Small intestine (tissue), 7 donors: ENCODE measurements around the gene CSH2. TPM values are rescaled to one million over a fixed set of nuclear protein-coding genes. Genes with fewer than 3 reads are reported as not detected.
"Not testable (repeated sequence)": the region's sequence is repeated elsewhere in the genome, so short reads cannot be mapped to it uniquely, and the experiment has no call there.

Experiments
- DNase-seq, 2 donors: peaks; one replicate each; pipeline versions ENCODE4 v3.0.0 to v3.0.0-alpha.2; 2013
- FAIRE-seq: peaks from 2 replicates; lab custom pipeline; 2012; peaks lifted over from hg19 to GRCh38; lab: Jason Lieb, UNC
- H3K27ac ChIP-seq, 3 donors: one replicate each; pipeline ENCODE4 v1.5.1; 2013; ENCODE audit warnings: low read length in 2 of 3, mild to moderate bottlenecking in 2 of 3, control low read depth in 1 of 3, inconsistent platforms in 1 of 3, low read depth in 1 of 3, moderate library complexity in 1 of 3
- H3K27me3 ChIP-seq, 3 donors: one replicate each; pipeline ENCODE4 v1.6.1; 2013; ENCODE audit warnings: low read length in 3 of 3, inconsistent platforms in 1 of 3; ENCODE audit not compliant: control insufficient read depth in 3 of 3, insufficient read depth in 3 of 3
- H3K36me3 ChIP-seq, 3 donors: one replicate each; pipeline ENCODE4 v1.6.1; 2013; ENCODE audit warnings: low read length in 3 of 3, inconsistent platforms in 1 of 3, low read depth in 1 of 3, mild to moderate bottlenecking in 1 of 3, moderate library complexity in 1 of 3; ENCODE audit not compliant: control insufficient read depth in 3 of 3, insufficient read depth in 2 of 3
- H3K4me1 ChIP-seq, 3 donors: one replicate each; pipeline ENCODE4 v1.6.1; 2013; ENCODE audit warnings: low read length in 2 of 3, inconsistent platforms in 1 of 3, low read depth in 1 of 3, mild to moderate bottlenecking in 1 of 3, moderate library complexity in 1 of 3; ENCODE audit not compliant: control insufficient read depth in 3 of 3, insufficient read depth in 2 of 3
- H3K4me3 ChIP-seq, 3 donors: one replicate each; pipeline ENCODE4 v1.5.1; 2013; ENCODE audit warnings: low read length in 3 of 3, control low read depth in 1 of 3, inconsistent platforms in 1 of 3, low read depth in 1 of 3, mild to moderate bottlenecking in 1 of 3, moderate library complexity in 1 of 3
- H3K9me3 ChIP-seq, 2 donors: one replicate each; pipeline ENCODE4 v1.6.1; 2013; ENCODE audit warnings: low read depth in 1 of 2, low read length in 1 of 2; ENCODE audit not compliant: control insufficient read depth in 2 of 2, insufficient read depth in 1 of 2
- WGBS, 3 donors: extraction: QIAGEN DNeasy Blood & Tissue Kit; methylation state at CpG; one replicate each; pipeline ENCODE4 v1.1.7; 2013; 5-methylcytosine and 5-hydroxymethylcytosine counted together
- polyA plus RNA-seq, 4 donors: library from polyadenylated mRNA; stranded (reverse) in 3 of 4; unstranded in 1 of 4; fragments of 200-250 nt in 3 of 4; fragments of 120-200 nt in 1 of 4; gene quantifications; one replicate each; pipeline versions ENCODE4 v1.2.1 to v1.2.3, GENCODE V29; 2013
- donor health status: healthy with polysubstance abuse.
- donor health status: control.
- donor health status: control.
- donor health status: Bipolar disorder and iron deficiency.
- donor health status: healthy.

Gene CSH2
- polyA plus RNA-seq, 4 donors, result 0.32 TPM; not detected in 3

GRCh38 chr17:63907161-63907778 lies 33.8 kb upstream of the CSH2 start:
- H3K36me3 ChIP-seq, DNase-seq, H3K9me3 ChIP-seq, H3K4me1 ChIP-seq, FAIRE-seq, H3K4me3 ChIP-seq, H3K27ac ChIP-seq: not testable (repeated sequence)
- 56 to 67% (median 63%) methylated on average over 10 to 11 of the region's 12 CpGs for WGBS, 3 donors
- peaks cover 0 to 16% (median 0%) of the 10 kb centered on the region in 3 donors for H3K27me3 ChIP-seq

- not testable (repeated sequence) for H3K9me3 ChIP-seq, H3K27ac ChIP-seq, H3K4me3 ChIP-seq, FAIRE-seq, H3K36me3 ChIP-seq, H3K4me1 ChIP-seq, DNase-seq, H3K27me3 ChIP-seq
- WGBS, 3 donors, result 82 to 89% (median 84%) methylated on average over 8 of the region's 8 CpGs
These were observed 31.3 kb upstream of the CSH2 start for GRCh38 chr17:63904796-63905195.

GRCh38 chr17:63903787-63904201 lies 30.3 kb upstream of the CSH2 start:
- FAIRE-seq, H3K27ac ChIP-seq, H3K9me3 ChIP-seq, H3K36me3 ChIP-seq, H3K4me1 ChIP-seq, H3K27me3 ChIP-seq, DNase-seq, H3K4me3 ChIP-seq: not testable (repeated sequence)
- 27 to 30% (median 28%) methylated on average over 5 of the region's 5 CpGs for WGBS, 3 donors

- FAIRE-seq, H3K4me1 ChIP-seq, H3K4me3 ChIP-seq, H3K27ac ChIP-seq, H3K9me3 ChIP-seq, DNase-seq, H3K36me3 ChIP-seq, H3K27me3 ChIP-seq: not testable (repeated sequence)
- 73 to 96% (median 85%) methylated on average over 2 of the region's 2 CpGs for WGBS, 3 donors
These were observed 28.5 kb upstream of the CSH2 start for GRCh38 chr17:63901971-63902370.

- H3K36me3 ChIP-seq, H3K27me3 ChIP-seq, H3K27ac ChIP-seq, H3K4me3 ChIP-seq, H3K9me3 ChIP-seq, DNase-seq, FAIRE-seq, H3K4me1 ChIP-seq: not testable (repeated sequence)
- WGBS, 3 donors, result 78 to 85% (median 81%) methylated on average over 6 of the region's 6 CpGs
These were observed 25.7 kb upstream of the CSH2 start for GRCh38 chr17:63898899-63899798.

GRCh38 chr17:63896524-63897354 lies 23.3 kb upstream of the CSH2 start, which contains the start of gene CSH1:
Gene CSH1 (minus strand): TSS chr17:63896574. CDS start chr17:63896511, 63 bp downstream.
- not testable (repeated sequence) for H3K9me3 ChIP-seq, H3K4me3 ChIP-seq, H3K4me1 ChIP-seq, FAIRE-seq, DNase-seq, H3K36me3 ChIP-seq, H3K27me3 ChIP-seq, H3K27ac ChIP-seq
- WGBS, 3 donors, result 84 to 89% (median 88%) methylated on average over 7 to 11 of the region's 14 CpGs

GRCh38 chr17:63894821-63895220 lies 21.3 kb upstream of the CSH2 start:
- H3K36me3 ChIP-seq, DNase-seq, H3K27ac ChIP-seq, FAIRE-seq, H3K27me3 ChIP-seq, H3K9me3 ChIP-seq, H3K4me1 ChIP-seq, H3K4me3 ChIP-seq: not testable (repeated sequence)
- WGBS, 3 donors, result 90 to 92% (median 92%) methylated on average over 4 to 10 of the region's 10 CpGs

- H3K4me3 ChIP-seq, H3K9me3 ChIP-seq, FAIRE-seq, H3K27ac ChIP-seq, DNase-seq, H3K4me1 ChIP-seq, H3K27me3 ChIP-seq, H3K36me3 ChIP-seq: not testable (repeated sequence)
- WGBS, 3 donors, result 48 to 67% (median 55%) methylated on average over 3 of the region's 3 CpGs
These were observed 20.5 kb upstream of the CSH2 start for GRCh38 chr17:63894021-63894420.
